Measurements from ENCODE around the gene ADCY5.

ADCY5 gene

GRCh38 chr3:123312331-123313265, 136.3 kb downstream of the ADCY5 start:
- no peak for FAIRE-seq
- DNase-seq (ENCODE audit: insufficient read length): no peak
- TF ChIP-seq POLR2AphosphoS5 (IDR thresholded peaks at IDR 0.05; ENCODE audit: low read depth, low read length) (no peak), TAF1 (IDR thresholded peaks at IDR 0.05; ENCODE audit: borderline replicate concordance, low read depth, low read length) (no peak), POLR2A (IDR thresholded peaks at IDR 0.05; ENCODE audit: low read depth, low read length) (no peak)

- no peak for TF ChIP-seq TAF1 (IDR thresholded peaks at IDR 0.05; ENCODE audit: borderline replicate concordance, low read depth, low read length)
- no peak for TF ChIP-seq POLR2AphosphoS5 (IDR thresholded peaks at IDR 0.05; ENCODE audit: low read depth, low read length)
- TF ChIP-seq POLR2A (IDR thresholded peaks at IDR 0.05; ENCODE audit: low read depth, low read length): no peak
- FAIRE-seq (no peak), DNase-seq (ENCODE audit: insufficient read length) (no peak)
Observed at GRCh38 chr3:123311201-123311600, 137.7 kb downstream of the ADCY5 start.

GRCh38 chr3:123310741-123311140, 138.1 kb downstream of the ADCY5 start:
- DNase-seq (ENCODE audit: insufficient read length) (no peak), FAIRE-seq (no peak)
- TF ChIP-seq TAF1 (IDR thresholded peaks at IDR 0.05; ENCODE audit: borderline replicate concordance, low read depth, low read length) (no peak), POLR2A (IDR thresholded peaks at IDR 0.05; ENCODE audit: low read depth, low read length) (no peak), POLR2AphosphoS5 (IDR thresholded peaks at IDR 0.05; ENCODE audit: low read depth, low read length) (no peak)

GRCh38 chr3:123310186-123310585, 138.7 kb downstream of the ADCY5 start:
- TF ChIP-seq TAF1 (IDR thresholded peaks at IDR 0.05; ENCODE audit: borderline replicate concordance, low read depth, low read length): no peak
- TF ChIP-seq POLR2A (IDR thresholded peaks at IDR 0.05; ENCODE audit: low read depth, low read length): no peak
- TF ChIP-seq POLR2AphosphoS5 (IDR thresholded peaks at IDR 0.05; ENCODE audit: low read depth, low read length): no peak
- FAIRE-seq (no peak), DNase-seq (ENCODE audit: insufficient read length) (no peak)

- no peak for FAIRE-seq
- TF ChIP-seq POLR2AphosphoS5 (IDR thresholded peaks at IDR 0.05; ENCODE audit: low read depth, low read length) (no peak), TAF1 (IDR thresholded peaks at IDR 0.05; ENCODE audit: borderline replicate concordance, low read depth, low read length) (no peak), POLR2A (IDR thresholded peaks at IDR 0.05; ENCODE audit: low read depth, low read length) (no peak)
Observed at GRCh38 chr3:123307064-123307463, 141.8 kb downstream of the ADCY5 start.

GRCh38 chr3:123305192-123305591, 143.7 kb downstream of the ADCY5 start:
- no peak for TF ChIP-seq POLR2AphosphoS5 (IDR thresholded peaks at IDR 0.05; ENCODE audit: low read depth, low read length)
- TF ChIP-seq TAF1 (IDR thresholded peaks at IDR 0.05; ENCODE audit: borderline replicate concordance, low read depth, low read length): no peak
- no peak for TF ChIP-seq POLR2A (IDR thresholded peaks at IDR 0.05; ENCODE audit: low read depth, low read length)
- no peak for DNase-seq (ENCODE audit: insufficient read length)
- FAIRE-seq: no peak

More at GRCh38 chr3:123307064-123307463, 141.8 kb downstream of the ADCY5 start:
- DNase-seq (ENCODE audit: insufficient read length): no peak

GRCh38 chr3:123303976-123304560, 144.8 kb downstream of the ADCY5 start:
- DNase-seq (ENCODE audit: insufficient read length): no peak
- FAIRE-seq: no peak
- TF ChIP-seq TAF1 (IDR thresholded peaks at IDR 0.05; ENCODE audit: borderline replicate concordance, low read depth, low read length) (no peak), POLR2A (IDR thresholded peaks at IDR 0.05; ENCODE audit: low read depth, low read length) (no peak), POLR2AphosphoS5 (IDR thresholded peaks at IDR 0.05; ENCODE audit: low read depth, low read length) (no peak)

- FAIRE-seq (no peak), DNase-seq (ENCODE audit: insufficient read length) (no peak)
- no peak for TF ChIP-seq TAF1 (IDR thresholded peaks at IDR 0.05; ENCODE audit: borderline replicate concordance, low read depth, low read length)
- no peak for TF ChIP-seq POLR2A (IDR thresholded peaks at IDR 0.05; ENCODE audit: low read depth, low read length)
- no peak for TF ChIP-seq POLR2AphosphoS5 (IDR thresholded peaks at IDR 0.05; ENCODE audit: low read depth, low read length)
Observed at GRCh38 chr3:123302961-123303360, 145.9 kb downstream of the ADCY5 start.

GRCh38 chr3:123301331-123302184, 147.3 kb downstream of the ADCY5 start:
- FAIRE-seq (no peak), DNase-seq (ENCODE audit: insufficient read length) (no peak)
- no peak for TF ChIP-seq POLR2AphosphoS5 (IDR thresholded peaks at IDR 0.05; ENCODE audit: low read depth, low read length)
- TF ChIP-seq POLR2A (IDR thresholded peaks at IDR 0.05; ENCODE audit: low read depth, low read length): no peak
- no peak for TF ChIP-seq TAF1 (IDR thresholded peaks at IDR 0.05; ENCODE audit: borderline replicate concordance, low read depth, low read length)

GRCh38 chr3:123300583-123300982, 148.3 kb downstream of the ADCY5 start:
- no peak for FAIRE-seq
- no peak for DNase-seq (ENCODE audit: insufficient read length)

GRCh38 chr3:123300056-123300455, 148.8 kb downstream of the ADCY5 start:
- no peak for DNase-seq (ENCODE audit: insufficient read length)
- TF ChIP-seq POLR2AphosphoS5 (IDR thresholded peaks at IDR 0.05; ENCODE audit: low read depth, low read length) (no peak), POLR2A (IDR thresholded peaks at IDR 0.05; ENCODE audit: low read depth, low read length) (no peak), TAF1 (IDR thresholded peaks at IDR 0.05; ENCODE audit: borderline replicate concordance, low read depth, low read length) (no peak)
- no peak for FAIRE-seq

More at GRCh38 chr3:123300583-123300982, 148.3 kb downstream of the ADCY5 start:
- TF ChIP-seq TAF1 (IDR thresholded peaks at IDR 0.05; ENCODE audit: borderline replicate concordance, low read depth, low read length) (no peak), POLR2A (IDR thresholded peaks at IDR 0.05; ENCODE audit: low read depth, low read length) (no peak), POLR2AphosphoS5 (IDR thresholded peaks at IDR 0.05; ENCODE audit: low read depth, low read length) (no peak)

Measured in GM12892 (cell line).